H1 (cell line): ENCODE results near the gene IFT81.

Experiments used
- CTCF ChIP-seq, 3 experiments: IDR thresholded peaks; 1 replicate in 2 of 3; 2 replicates in 1 of 3; pipeline versions ENCODE4 v1.5.1 to v1.6.1; 2011; ENCODE audit warnings: low read length in 3 of 3, mild to moderate bottlenecking in 3 of 3, inconsistent platforms in 2 of 3, low read depth in 1 of 3, moderate library complexity in 1 of 3; ENCODE audit not compliant: insufficient read depth in 1 of 3; ENCODE audit errors: control extremely low read depth in 1 of 3
- E2F6 ChIP-seq: IDR thresholded peaks from 2 replicates; pipeline ENCODE4 v1.6.1; 2012; ENCODE audit warnings: inconsistent platforms
- GTF2F1 ChIP-seq: IDR thresholded peaks from 2 replicates; pipeline ENCODE4 v1.6.1; 2012; ENCODE audit warnings: low read depth, low read length, improper control_type of control experiment, borderline replicate concordance
- NRF1 ChIP-seq: IDR thresholded peaks from 2 replicates; pipeline ENCODE4 v1.6.1; 2011; ENCODE audit warnings: mild to moderate bottlenecking, low read depth, low read length, improper control_type of control experiment
- POLR2A ChIP-seq, 2 experiments: IDR thresholded peaks; 1 replicate in 1 of 2; 2 replicates in 1 of 2; pipeline ENCODE4 v1.6.1; 2011; ENCODE audit warnings: low read depth in 2 of 2, low read length in 2 of 2, mild to moderate bottlenecking in 2 of 2; ENCODE audit errors: control extremely low read depth in 1 of 2
- POU5F1 ChIP-seq: IDR thresholded peaks from 2 replicates; pipeline ENCODE4 v1.6.1; 2011; ENCODE audit warnings: low read depth, mild to moderate bottlenecking, low read length, moderate library complexity

GRCh38 chr12:110235383-110235782, 111.2 kb downstream of the IFT81 start:
- TF ChIP-seq POLR2A (IDR thresholded peaks at IDR 0.05; ENCODE audit: control extremely low read depth in 1 of 2, low read depth in 2 of 2, low read length in 2 of 2): no peak
- TF ChIP-seq POU5F1: no peak
- TF ChIP-seq E2F6: no peak
- no peak for TF ChIP-seq GTF2F1
- no peak for TF ChIP-seq NRF1
- no peak for TF ChIP-seq CTCF (IDR thresholded peaks at IDR 0.05; ENCODE audit: control extremely low read depth in 1 of 3, insufficient read depth in 1 of 3, low read depth in 1 of 3, low read length in 3 of 3)
